Right lobe of liver (tissue), 4 donors: Measurements from ENCODE around the gene B4GALT2.

Source experiments
- POLR2A ChIP-seq: fragments of 450-650 bp; IDR thresholded peaks from one replicate; pipeline ENCODE4 v1.6.1; 2017; ENCODE audit warnings: antibody characterized with exemption, mild to moderate bottlenecking
- TF ChIP-seq, protein P1 (sequence below), 4 donors: fragments of 200-600 bp in 3 of 4; fragments of 450-650 bp in 1 of 4; IDR thresholded peaks; one replicate each; pipeline versions ENCODE4 v1.5.1 to v1.8.0; 2016 to 2022; ENCODE audit warnings: antibody characterized with exemption in 4 of 4, mild to moderate bottlenecking in 2 of 4
- donor health status: DM: no; HTN: no; CAD: no.
- donor health status: DM: no; HTN: no; CAD: no.
- donor health status: DM: no; HTN: yes; CAD: no.

DNA sequence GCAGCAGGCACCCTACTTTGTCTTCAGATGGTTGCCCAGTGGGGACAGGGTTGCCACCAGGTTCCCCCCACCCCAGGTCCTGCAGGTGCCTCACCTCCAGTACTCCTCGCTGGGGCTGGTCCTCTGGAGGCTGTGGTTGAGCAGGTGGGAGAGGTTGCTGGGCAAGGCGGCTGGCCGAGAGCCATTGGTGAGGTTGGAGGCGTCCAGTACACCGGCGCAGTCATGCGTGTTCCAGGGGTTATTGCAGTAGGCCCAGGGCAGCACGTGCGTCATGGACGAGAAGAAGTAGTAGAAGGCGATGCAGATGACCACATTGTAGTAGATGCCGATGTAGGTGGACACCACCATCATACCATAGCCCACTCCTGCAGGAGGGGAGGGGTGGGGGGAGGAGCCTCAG lies 29.2 kb downstream of the B4GALT2 start:
- TF ChIP-seq, protein P1, sequence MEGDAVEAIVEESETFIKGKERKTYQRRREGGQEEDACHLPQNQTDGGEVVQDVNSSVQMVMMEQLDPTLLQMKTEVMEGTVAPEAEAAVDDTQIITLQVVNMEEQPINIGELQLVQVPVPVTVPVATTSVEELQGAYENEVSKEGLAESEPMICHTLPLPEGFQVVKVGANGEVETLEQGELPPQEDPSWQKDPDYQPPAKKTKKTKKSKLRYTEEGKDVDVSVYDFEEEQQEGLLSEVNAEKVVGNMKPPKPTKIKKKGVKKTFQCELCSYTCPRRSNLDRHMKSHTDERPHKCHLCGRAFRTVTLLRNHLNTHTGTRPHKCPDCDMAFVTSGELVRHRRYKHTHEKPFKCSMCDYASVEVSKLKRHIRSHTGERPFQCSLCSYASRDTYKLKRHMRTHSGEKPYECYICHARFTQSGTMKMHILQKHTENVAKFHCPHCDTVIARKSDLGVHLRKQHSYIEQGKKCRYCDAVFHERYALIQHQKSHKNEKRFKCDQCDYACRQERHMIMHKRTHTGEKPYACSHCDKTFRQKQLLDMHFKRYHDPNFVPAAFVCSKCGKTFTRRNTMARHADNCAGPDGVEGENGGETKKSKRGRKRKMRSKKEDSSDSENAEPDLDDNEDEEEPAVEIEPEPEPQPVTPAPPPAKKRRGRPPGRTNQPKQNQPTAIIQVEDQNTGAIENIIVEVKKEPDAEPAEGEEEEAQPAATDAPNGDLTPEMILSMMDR (IDR thresholded peaks at IDR 0.05), result no peak
- no peak for TF ChIP-seq POLR2A
